Measurements from ENCODE around the gene SIAH2. TPM values are rescaled to one million over a fixed set of nuclear protein-coding genes. Genes with fewer than 3 reads are reported as not detected.

The SIAH2 gene
- total and polyA plus RNA-seq, 4 experiments from 2014 or later, result 28.3 to 48.3 (median 32.7) TPM

DNA sequence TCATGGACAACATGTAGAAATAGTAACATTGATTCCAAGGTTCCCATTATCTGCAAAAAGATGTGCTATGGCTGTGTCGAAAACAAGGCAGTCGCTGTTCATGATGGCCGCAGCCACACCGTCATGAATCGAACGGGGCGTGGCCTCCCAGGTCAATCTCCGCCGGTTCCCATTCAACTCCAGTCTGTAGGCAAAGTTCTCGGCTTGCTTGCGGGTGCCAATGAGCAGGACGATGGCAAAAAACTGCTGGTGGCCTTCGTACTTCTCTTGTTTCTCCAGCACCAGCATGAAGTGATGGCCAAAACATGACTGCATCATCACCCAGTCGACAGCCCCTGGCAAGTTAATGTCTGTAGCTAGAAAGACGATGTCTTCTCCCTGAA, 20.8 kb downstream of the SIAH2 start:
- Mint-ChIP-seq H3K27ac (peak overlapping the region in 5 of 7 donors; percentile 5 to 66 (median 42)), H3K4me1 (peaks cover 53 to 95% (median 76%) of the 10 kb centered on the region in 4 donors), H3K36me3 (peaks cover 22 to 29% of the 10 kb centered on the region in 2 donors), H3K4me3 (no peak overlapping the region), H3K27me3 (no peaks in the 10 kb centered on the region), H3K9me3 (peaks cover 0 to 2% (median 0%) of the 10 kb centered on the region in 8 donors)
- intact Hi-C loops (cut with micrococcal nuclease), result no loop called here
- H3K27me3 ChIP-seq (ENCODE audit: insufficient read depth, low read length), result no peaks in the 10 kb centered on the region
- no peak overlapping the region for H3K4me3 ChIP-seq (ENCODE audit: low read length in 2 of 2)
- ChIA-PET POLR2A (ENCODE audit: partially characterized antibody) (interaction anchor here (1.0 kb wide), 1 partner anchor 21 kb away, joined by 3 read pairs; no protein-coding TSS in a partner anchor), CTCF (ENCODE audit: partially characterized antibody) (interaction anchor here (1.1 kb wide), 1 partner anchor 46 kb away, joined by 3 read pairs; no protein-coding TSS in a partner anchor)
- no peak for DNase-seq
- H3K9me3 ChIP-seq (ENCODE audit: control insufficient read depth in 1 of 2, low read length in 2 of 2), result no peaks in the 10 kb centered on the region
- peaks cover 75% of the 10 kb centered on the region for H3K4me1 ChIP-seq (ENCODE audit: insufficient read depth, low read length)
- H3K36me3 ChIP-seq (ENCODE audit: insufficient read depth, low read length), result peaks cover 20% of the 10 kb centered on the region
- no peak overlapping the region for H3K27ac ChIP-seq (ENCODE audit: low read depth, low read length)

DNA sequence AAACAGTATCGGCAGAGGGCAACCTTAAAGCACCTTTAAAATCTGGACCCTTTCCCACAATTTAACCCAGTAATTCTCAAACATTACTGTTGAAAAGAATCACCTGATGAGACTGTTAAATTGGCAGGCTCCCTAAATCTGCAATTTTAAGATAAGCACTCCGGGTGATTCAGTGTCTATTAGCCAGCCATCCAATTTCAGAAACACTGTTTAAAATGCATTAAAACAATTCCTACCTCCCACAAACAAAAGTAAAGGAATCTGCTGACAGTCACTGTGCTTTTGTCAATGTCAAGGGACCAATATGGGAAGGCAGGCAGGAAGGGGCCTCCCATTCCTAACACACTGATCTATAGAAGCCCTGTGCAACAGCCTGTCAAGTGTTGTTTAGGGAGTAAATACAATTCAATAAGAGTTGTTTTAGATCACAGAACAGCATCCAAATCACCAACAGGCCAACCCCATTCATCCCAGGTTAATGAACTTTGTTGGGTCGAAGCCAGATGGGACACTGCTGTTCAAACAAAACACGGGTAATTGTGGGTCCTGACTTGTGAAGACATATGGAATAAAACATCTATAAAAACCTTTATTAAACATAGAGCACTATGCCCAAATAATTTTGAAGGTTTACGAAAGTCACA, 21.4 kb downstream of the SIAH2 start:
- H3K27ac ChIP-seq (ENCODE audit: low read depth, low read length), result no peak overlapping the region
- intact Hi-C loops (cut with micrococcal nuclease), result no loop called here
- ChIA-PET POLR2A (ENCODE audit: partially characterized antibody) (interaction anchor here (1.0 kb wide), 1 partner anchor 22 kb away, joined by 3 read pairs; no protein-coding TSS in a partner anchor), CTCF (ENCODE audit: partially characterized antibody) (no interaction called here)
- H3K36me3 ChIP-seq (ENCODE audit: insufficient read depth, low read length), result peaks cover 20% of the 10 kb centered on the region
- no peaks in the 10 kb centered on the region for H3K27me3 ChIP-seq (ENCODE audit: insufficient read depth, low read length)
- Mint-ChIP-seq H3K4me1 (peaks cover 48 to 91% (median 73%) of the 10 kb centered on the region in 4 donors), H3K4me3 (no peak overlapping the region), H3K27me3 (no peaks in the 10 kb centered on the region), H3K9me3 (peaks cover 0 to 2% (median 0%) of the 10 kb centered on the region in 8 donors), H3K36me3 (peaks cover 22 to 29% of the 10 kb centered on the region in 2 donors), H3K27ac (peak overlapping the region in 3 of 7 donors; percentile 65 to 94 (median 70))
- no peaks in the 10 kb centered on the region for H3K9me3 ChIP-seq (ENCODE audit: control insufficient read depth in 1 of 2, low read length in 2 of 2)
- peaks cover 72% of the 10 kb centered on the region for H3K4me1 ChIP-seq (ENCODE audit: insufficient read depth, low read length)
- H3K4me3 ChIP-seq (ENCODE audit: low read length in 2 of 2), result no peak overlapping the region
- DNase-seq, result no peak

DNA sequence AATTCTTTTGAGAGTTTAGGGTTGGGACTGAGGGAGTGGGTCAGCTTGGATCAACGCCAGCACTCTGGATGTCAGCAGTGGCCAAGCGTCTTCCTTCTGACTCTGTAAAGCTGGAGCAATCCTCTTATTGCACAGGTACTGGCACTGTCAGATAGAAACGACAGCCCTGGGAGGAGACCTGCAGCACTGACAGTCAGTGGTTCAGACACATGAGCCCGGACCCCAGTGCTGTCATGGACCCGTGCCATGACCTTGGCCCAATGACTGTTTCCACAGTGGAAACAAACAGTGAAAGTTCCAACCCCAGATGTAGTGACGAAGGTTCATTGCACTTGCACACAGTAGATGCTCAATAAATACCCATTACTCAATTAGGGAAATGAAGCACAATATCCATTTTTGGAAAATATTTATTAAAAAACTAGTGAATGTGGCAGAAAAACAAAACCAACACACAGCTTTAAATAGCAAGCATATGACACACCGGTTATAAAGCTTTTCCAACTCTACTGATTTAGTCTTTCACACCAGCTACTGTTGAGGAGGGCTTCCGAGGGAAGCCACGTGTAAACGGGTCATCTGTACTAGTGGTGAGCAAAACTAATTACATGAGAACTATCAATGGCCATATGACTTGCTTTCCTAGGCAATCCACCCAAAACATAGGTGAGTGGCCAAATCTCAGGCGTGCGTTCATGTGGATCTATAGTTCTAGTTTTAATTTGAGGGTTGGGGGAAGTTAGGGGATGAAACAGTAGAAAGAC, 22.1 kb downstream of the SIAH2 start:
- ChIA-PET POLR2A (ENCODE audit: partially characterized antibody) (interaction anchor here (1.5 kb wide), 1 partner anchor 23 kb away, joined by 4 read pairs; no protein-coding TSS in a partner anchor), CTCF (ENCODE audit: partially characterized antibody) (interaction anchor here (0.7 kb wide), 1 partner anchor 28 kb away, joined by 3 read pairs; no protein-coding TSS in a partner anchor)
- H3K4me3 ChIP-seq (ENCODE audit: low read length in 2 of 2), result no peak overlapping the region
- Mint-ChIP-seq H3K4me1 (peaks cover 46 to 84% (median 67%) of the 10 kb centered on the region in 4 donors), H3K9me3 (peaks cover 0 to 2% (median 0%) of the 10 kb centered on the region in 8 donors), H3K4me3 (no peak overlapping the region), H3K36me3 (peaks cover 22 to 29% of the 10 kb centered on the region in 2 donors), H3K27me3 (no peaks in the 10 kb centered on the region), H3K27ac (peak overlapping the region in 6 of 7 donors; percentile 37 to 94 (median 66))
- H3K9me3 ChIP-seq (ENCODE audit: control insufficient read depth in 1 of 2, low read length in 2 of 2), result no peaks in the 10 kb centered on the region
- no peak for DNase-seq
- no peaks in the 10 kb centered on the region for H3K27me3 ChIP-seq (ENCODE audit: insufficient read depth, low read length)
- intact Hi-C loops (cut with micrococcal nuclease), result no loop called here
- peaks cover 20% of the 10 kb centered on the region for H3K36me3 ChIP-seq (ENCODE audit: insufficient read depth, low read length)
- no peak overlapping the region for H3K27ac ChIP-seq (ENCODE audit: low read depth, low read length)
- peaks cover 65% of the 10 kb centered on the region for H3K4me1 ChIP-seq (ENCODE audit: insufficient read depth, low read length)

DNA sequence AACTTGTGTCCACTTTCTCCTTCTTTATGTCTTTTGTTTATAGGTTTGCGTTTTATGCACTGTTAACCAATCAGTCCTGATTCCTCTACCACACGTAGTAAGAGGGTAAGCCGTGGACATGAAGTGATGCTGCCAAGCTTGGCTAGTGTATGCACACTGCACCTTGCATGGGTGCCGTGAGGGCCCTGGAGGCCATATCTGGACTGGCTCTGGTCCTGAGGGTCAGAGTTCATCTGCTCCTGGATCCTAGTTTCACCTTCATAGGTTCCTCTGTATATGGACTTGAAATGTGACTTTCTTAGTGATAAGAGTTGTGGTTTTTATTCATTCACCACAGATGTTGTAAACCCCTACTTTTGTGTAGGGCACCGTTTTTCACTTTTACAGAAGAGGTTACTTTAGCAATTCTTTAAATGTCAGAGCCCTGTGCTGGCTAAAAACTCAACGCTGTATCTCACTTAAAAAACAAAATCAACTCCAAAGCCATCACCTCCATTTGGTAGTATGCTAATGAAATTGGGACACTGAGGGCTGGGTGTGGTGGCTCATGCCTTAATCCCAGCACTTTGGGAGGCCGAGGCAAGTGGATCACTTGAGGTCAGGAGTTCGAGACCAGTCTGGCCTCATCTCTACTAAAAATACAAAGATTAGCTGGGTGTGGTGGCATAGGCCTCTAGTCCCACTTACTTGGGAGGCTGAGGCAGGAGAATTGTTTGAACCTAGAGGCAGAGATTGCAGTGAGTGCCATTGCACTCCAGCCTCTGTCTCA, 22.9 kb downstream of the SIAH2 start:
- Mint-ChIP-seq H3K27me3 (no peaks in the 10 kb centered on the region), H3K9me3 (peaks cover 0 to 2% (median 0%) of the 10 kb centered on the region in 8 donors), H3K4me1 (peaks cover 45 to 79% (median 61%) of the 10 kb centered on the region in 4 donors), H3K36me3 (peaks cover 22 to 29% of the 10 kb centered on the region in 2 donors), H3K4me3 (peak overlapping the region in 7 of 8 donors; percentile 3 to 71 (median 37)), H3K27ac (peak overlapping the region; percentile 62 to 85 (median 81))
- Histone ChIP-seq H3K36me3 (ENCODE audit: insufficient read depth, low read length) (peaks cover 20% of the 10 kb centered on the region), H3K27me3 (ENCODE audit: insufficient read depth, low read length) (no peaks in the 10 kb centered on the region), H3K4me3 (ENCODE audit: low read length in 2 of 2) (no peak overlapping the region), H3K4me1 (ENCODE audit: insufficient read depth, low read length) (peaks cover 61% of the 10 kb centered on the region), H3K9me3 (ENCODE audit: control insufficient read depth in 1 of 2, low read length in 2 of 2) (no peaks in the 10 kb centered on the region), H3K27ac (ENCODE audit: low read depth, low read length) (no peak overlapping the region)
- intact Hi-C loops (cut with micrococcal nuclease), result no loop called here
- ChIA-PET CTCF (ENCODE audit: partially characterized antibody) (no interaction called here), POLR2A (ENCODE audit: partially characterized antibody) (interaction anchor here (1.5 kb wide), 1 partner anchor 23 kb away, joined by 4 read pairs; no protein-coding TSS in a partner anchor)
- no peak for DNase-seq

DNA sequence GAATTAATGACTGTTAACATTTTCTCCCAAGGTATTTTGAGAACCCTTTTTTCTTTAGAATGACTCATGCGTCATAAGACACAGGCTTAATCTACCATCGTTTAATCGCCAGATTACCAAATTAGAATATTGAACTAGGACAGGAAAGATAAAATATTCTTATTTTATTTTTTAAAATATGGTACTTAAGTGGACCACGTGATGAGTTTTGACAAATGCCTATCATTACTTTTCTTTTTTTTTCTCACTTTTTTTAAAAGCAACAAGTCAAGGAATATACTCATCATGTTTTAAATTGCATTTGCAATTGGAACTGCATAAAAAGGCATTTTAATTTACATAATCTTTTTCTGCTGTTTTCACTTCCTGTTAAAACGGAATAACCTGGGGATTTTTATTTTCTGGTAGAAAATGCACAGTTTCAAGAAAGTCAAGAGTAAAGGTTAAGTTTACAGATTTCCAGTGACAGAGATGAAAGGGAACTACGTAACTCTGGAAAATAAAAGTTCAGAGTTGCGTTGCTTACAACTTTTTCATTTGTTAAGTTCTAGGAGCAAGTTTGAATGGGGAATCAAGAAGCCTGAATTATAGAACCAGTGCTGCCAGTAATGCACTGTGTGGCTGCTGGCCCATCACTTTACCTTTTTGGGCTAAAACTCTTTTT, 23.6 kb downstream of the SIAH2 start:
- peaks cover 0 to 2% (median 0%) of the 10 kb centered on the region in 8 donors for H3K9me3 Mint-ChIP-seq
- Histone ChIP-seq H3K9me3 (ENCODE audit: control insufficient read depth in 1 of 2, low read length in 2 of 2) (no peaks in the 10 kb centered on the region), H3K27ac (ENCODE audit: low read depth, low read length) (no peak overlapping the region), H3K4me3 (ENCODE audit: low read length in 2 of 2) (no peak overlapping the region), H3K36me3 (ENCODE audit: insufficient read depth, low read length) (peaks cover 20% of the 10 kb centered on the region), H3K27me3 (ENCODE audit: insufficient read depth, low read length) (no peaks in the 10 kb centered on the region), H3K4me1 (ENCODE audit: insufficient read depth, low read length) (peaks cover 54% of the 10 kb centered on the region)
- intact Hi-C loops (cut with micrococcal nuclease), result no loop called here
- H3K4me3 Mint-ChIP-seq, result peak overlapping the region in 4 of 8 donors; percentile 25 to 54 (median 46)
- no peak for DNase-seq
- POLR2A ChIA-PET (ENCODE audit: partially characterized antibody), result interaction anchor here (1.5 kb wide), 1 partner anchor 24 kb away, joined by 4 read pairs; no protein-coding TSS in a partner anchor
- H3K27me3 Mint-ChIP-seq, result no peaks in the 10 kb centered on the region
- CTCF ChIA-PET (ENCODE audit: partially characterized antibody), result no interaction called here
- H3K36me3 Mint-ChIP-seq, result peaks cover 22 to 29% of the 10 kb centered on the region in 2 donors
- peak overlapping the region in 6 of 7 donors; percentile 13 to 85 (median 80) for H3K27ac Mint-ChIP-seq
- H3K4me1 Mint-ChIP-seq, result peaks cover 37 to 72% (median 55%) of the 10 kb centered on the region in 4 donors

DNA sequence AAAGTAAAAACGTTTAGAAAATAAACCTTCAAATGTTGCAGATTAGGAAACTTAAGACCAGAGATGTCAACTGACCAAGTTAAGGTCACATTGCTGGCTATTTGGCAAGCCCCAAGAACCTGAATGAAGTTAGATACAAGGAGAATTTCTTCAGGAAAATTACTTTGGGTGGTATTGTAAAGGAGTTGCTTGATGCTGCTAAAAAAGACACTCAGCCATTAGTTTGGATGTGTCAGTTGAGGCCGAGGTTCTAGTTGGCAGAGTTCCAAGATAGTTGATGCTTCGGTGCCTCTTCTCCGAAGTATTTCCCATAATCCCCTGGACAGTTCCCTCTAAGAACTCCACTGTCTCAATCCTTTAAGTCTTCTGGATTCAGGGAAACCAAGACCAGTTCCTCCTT, 24.3 kb downstream of the SIAH2 start:
- intact Hi-C loops (cut with micrococcal nuclease), result no loop called here
- CTCF ChIA-PET (ENCODE audit: partially characterized antibody), result interaction anchor here (1.2 to 1.6 kb wide), 2 partner anchors 26 to 49 kb away, joined by 5 to 6 read pairs; no protein-coding TSS in a partner anchor

More for the DNA sequence above, 24.3 kb downstream of the SIAH2 start:
- no peak overlapping the region for H3K4me3 ChIP-seq (ENCODE audit: low read length in 2 of 2)
- Mint-ChIP-seq H3K4me3 (no peak overlapping the region), H3K36me3 (peaks cover 22 to 24% of the 10 kb centered on the region in 2 donors), H3K27me3 (no peaks in the 10 kb centered on the region), H3K9me3 (peaks cover 0 to 2% (median 0%) of the 10 kb centered on the region in 8 donors), H3K4me1 (peaks cover 33 to 66% (median 50%) of the 10 kb centered on the region in 4 donors), H3K27ac (no peak overlapping the region)
- H3K36me3 ChIP-seq (ENCODE audit: insufficient read depth, low read length), result peaks cover 20% of the 10 kb centered on the region
- no peaks in the 10 kb centered on the region for H3K9me3 ChIP-seq (ENCODE audit: control insufficient read depth in 1 of 2, low read length in 2 of 2)
- no peaks in the 10 kb centered on the region for H3K27me3 ChIP-seq (ENCODE audit: insufficient read depth, low read length)
- H3K27ac ChIP-seq (ENCODE audit: low read depth, low read length), result no peak overlapping the region
- peaks cover 53% of the 10 kb centered on the region for H3K4me1 ChIP-seq (ENCODE audit: insufficient read depth, low read length)
- DNase-seq, result no peak
- POLR2A ChIA-PET (ENCODE audit: partially characterized antibody), result interaction anchor here (1.1 kb wide), 1 partner anchor 25 kb away, joined by 7 read pairs; the partner anchor contains the start of gene SIAH2

All from CD4-positive, alpha-beta memory T cell (primary cell).